ENCODE results near the gene FAP.

Gene FAP

DNA sequence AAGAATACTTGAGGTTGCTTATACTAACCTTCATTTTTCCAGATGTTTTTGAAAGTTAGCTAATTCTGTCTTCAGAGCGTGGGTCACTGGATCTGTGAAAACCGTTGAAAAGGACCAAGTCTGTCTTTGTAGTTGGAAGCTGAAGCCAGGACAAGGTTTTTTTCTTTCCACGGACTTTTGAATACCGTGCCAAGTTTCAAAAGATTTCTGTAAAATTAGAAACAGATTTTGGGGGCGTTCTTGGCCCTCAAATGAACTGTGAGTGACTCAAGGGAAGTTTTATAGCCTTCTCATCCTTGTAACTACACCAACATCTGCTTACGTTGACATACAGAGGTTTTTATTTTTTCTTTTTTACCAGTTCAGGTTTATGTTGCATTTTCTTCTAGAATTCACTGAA is at the start of gene FAP:
FAP (minus strand) TSS at position 152 of the 400 bp plus-strand sequence; CDS start at position 34, 118 bp downstream.
- Mint-ChIP-seq H3K27me3 (peaks cover 16% of the 10 kb centered on the region), H3K9me3 (no peaks in the 10 kb centered on the region), H3K36me3 (no peaks in the 10 kb centered on the region), H3K27ac (no peak within 1 kb of the TSS), H3K4me3 (no peak within 1 kb of the TSS), H3K4me1 (no peaks in the 10 kb centered on the region)

DNA sequence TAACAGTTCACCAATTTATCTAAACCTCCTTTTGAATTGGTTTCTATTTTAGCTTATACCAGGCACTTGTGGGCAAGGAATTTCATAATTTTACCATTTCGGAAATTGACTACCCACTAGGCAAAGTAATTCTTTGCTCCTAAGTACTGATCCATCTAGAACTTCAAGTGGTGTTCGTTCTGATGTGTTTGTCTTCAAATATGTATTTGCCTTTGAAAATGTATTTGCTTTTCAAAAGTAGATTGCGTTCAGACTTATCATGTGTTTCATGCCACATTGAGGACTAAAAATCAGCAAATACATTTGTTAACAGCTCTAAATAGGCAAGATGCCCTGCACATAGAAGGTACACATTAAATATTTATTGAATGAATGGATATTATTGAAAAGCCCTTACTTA is 48.5 kb upstream of the FAP start:
- no peaks in the 10 kb centered on the region for H3K27me3 Mint-ChIP-seq
- H3K9me3 Mint-ChIP-seq = no peaks in the 10 kb centered on the region
- H3K4me3 Mint-ChIP-seq = no peak overlapping the region
- peaks cover 7% of the 10 kb centered on the region for H3K36me3 Mint-ChIP-seq
- H3K27ac Mint-ChIP-seq = no peak overlapping the region
- H3K4me1 Mint-ChIP-seq = no peaks in the 10 kb centered on the region

DNA sequence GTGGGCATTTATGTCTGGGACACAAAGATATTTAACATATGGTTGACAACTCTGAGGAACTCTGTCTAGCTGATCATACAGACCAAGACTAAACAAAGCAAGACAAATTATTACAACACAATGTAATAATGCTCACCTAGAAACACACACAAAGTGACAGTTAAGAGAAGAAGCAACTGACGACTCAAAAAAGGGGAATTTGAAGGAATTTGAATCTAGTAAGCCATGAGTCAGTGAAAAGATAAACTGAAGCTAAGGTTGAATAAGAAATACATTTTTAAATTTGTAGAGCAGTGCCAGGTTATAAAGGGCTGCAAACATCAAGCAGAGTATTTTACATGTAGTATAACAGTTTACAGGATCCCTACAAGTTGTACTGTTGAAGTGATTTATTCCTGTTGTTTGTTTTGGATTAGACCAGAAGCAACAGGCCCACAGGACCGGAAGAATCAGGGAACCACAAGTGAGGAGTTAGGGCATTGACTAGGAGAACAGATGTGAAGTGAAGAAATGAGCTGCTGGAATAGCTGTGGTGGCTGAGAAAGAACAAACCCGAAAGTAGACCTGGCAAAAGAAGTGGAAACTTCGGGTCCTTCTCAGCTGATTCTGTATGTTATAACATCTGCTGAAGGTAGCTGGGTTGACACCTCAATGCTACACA is 39.6 kb upstream of the FAP start:
- Mint-ChIP-seq H3K4me1 (no peaks in the 10 kb centered on the region), H3K27ac (no peak overlapping the region), H3K4me3 (no peak overlapping the region), H3K9me3 (no peaks in the 10 kb centered on the region), H3K27me3 (no peaks in the 10 kb centered on the region), H3K36me3 (peaks cover 18% of the 10 kb centered on the region)

DNA sequence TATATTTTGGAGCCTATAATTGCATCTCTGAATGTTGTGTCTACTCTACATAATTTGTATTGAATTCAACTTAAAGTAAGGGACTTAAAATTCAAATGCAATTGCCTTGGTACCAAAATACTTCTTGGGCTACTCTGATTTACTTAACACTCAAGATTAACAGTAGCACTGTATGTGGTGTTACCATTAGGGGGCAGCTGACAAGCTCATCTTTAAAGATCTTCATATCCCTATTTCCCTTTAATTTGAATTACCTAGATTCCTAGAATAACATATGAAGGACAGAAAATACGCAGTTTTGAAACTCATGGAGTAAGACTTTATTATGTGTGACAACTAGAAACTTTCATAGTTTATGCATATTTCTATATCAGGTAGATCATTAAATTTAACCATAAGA is 37.4 kb upstream of the FAP start:
- Mint-ChIP-seq H3K4me1 (no peaks in the 10 kb centered on the region), H3K36me3 (peaks cover 21% of the 10 kb centered on the region), H3K27ac (no peak overlapping the region), H3K27me3 (no peaks in the 10 kb centered on the region), H3K9me3 (no peaks in the 10 kb centered on the region), H3K4me3 (no peak overlapping the region)

- no peak overlapping the region for H3K27ac Mint-ChIP-seq
- H3K9me3 Mint-ChIP-seq = no peaks in the 10 kb centered on the region
- no peaks in the 10 kb centered on the region for H3K27me3 Mint-ChIP-seq
- no peaks in the 10 kb centered on the region for H3K4me1 Mint-ChIP-seq
- no peak overlapping the region for H3K4me3 Mint-ChIP-seq
- H3K36me3 Mint-ChIP-seq = peaks cover 27% of the 10 kb centered on the region
Measured at GRCh38 chr2:162277381-162277780, 34.1 kb upstream of the FAP start.

GRCh38 chr2:162267996-162268395 is 24.8 kb upstream of the FAP start:
- H3K36me3 Mint-ChIP-seq = peaks cover 26% of the 10 kb centered on the region
- no peak overlapping the region for H3K4me3 Mint-ChIP-seq
- no peaks in the 10 kb centered on the region for H3K27me3 Mint-ChIP-seq
- no peak overlapping the region for H3K27ac Mint-ChIP-seq
- H3K9me3 Mint-ChIP-seq = no peaks in the 10 kb centered on the region
- no peaks in the 10 kb centered on the region for H3K4me1 Mint-ChIP-seq

- Mint-ChIP-seq H3K4me1 (no peaks in the 10 kb centered on the region), H3K27me3 (no peaks in the 10 kb centered on the region), H3K27ac (no peak overlapping the region), H3K4me3 (no peak overlapping the region), H3K9me3 (no peaks in the 10 kb centered on the region), H3K36me3 (peaks cover 26% of the 10 kb centered on the region)
Measured at GRCh38 chr2:162267496-162267895, 24.3 kb upstream of the FAP start.

GRCh38 chr2:162266460-162266760 is 23.2 kb upstream of the FAP start:
- H3K4me1 Mint-ChIP-seq = peaks cover 7% of the 10 kb centered on the region
- no peak overlapping the region for H3K4me3 Mint-ChIP-seq
- no peaks in the 10 kb centered on the region for H3K9me3 Mint-ChIP-seq
- no peak overlapping the region for H3K27ac Mint-ChIP-seq
- H3K27me3 Mint-ChIP-seq = no peaks in the 10 kb centered on the region
- peaks cover 18% of the 10 kb centered on the region for H3K36me3 Mint-ChIP-seq

GRCh38 chr2:162265666-162266459 is 22.6 kb upstream of the FAP start:
- H3K4me1 Mint-ChIP-seq = peaks cover 13% of the 10 kb centered on the region
- no peak overlapping the region for H3K27ac Mint-ChIP-seq
- no peak overlapping the region for H3K4me3 Mint-ChIP-seq
- H3K9me3 Mint-ChIP-seq = no peaks in the 10 kb centered on the region
- no peaks in the 10 kb centered on the region for H3K27me3 Mint-ChIP-seq
- H3K36me3 Mint-ChIP-seq = peaks cover 15% of the 10 kb centered on the region

DNA sequence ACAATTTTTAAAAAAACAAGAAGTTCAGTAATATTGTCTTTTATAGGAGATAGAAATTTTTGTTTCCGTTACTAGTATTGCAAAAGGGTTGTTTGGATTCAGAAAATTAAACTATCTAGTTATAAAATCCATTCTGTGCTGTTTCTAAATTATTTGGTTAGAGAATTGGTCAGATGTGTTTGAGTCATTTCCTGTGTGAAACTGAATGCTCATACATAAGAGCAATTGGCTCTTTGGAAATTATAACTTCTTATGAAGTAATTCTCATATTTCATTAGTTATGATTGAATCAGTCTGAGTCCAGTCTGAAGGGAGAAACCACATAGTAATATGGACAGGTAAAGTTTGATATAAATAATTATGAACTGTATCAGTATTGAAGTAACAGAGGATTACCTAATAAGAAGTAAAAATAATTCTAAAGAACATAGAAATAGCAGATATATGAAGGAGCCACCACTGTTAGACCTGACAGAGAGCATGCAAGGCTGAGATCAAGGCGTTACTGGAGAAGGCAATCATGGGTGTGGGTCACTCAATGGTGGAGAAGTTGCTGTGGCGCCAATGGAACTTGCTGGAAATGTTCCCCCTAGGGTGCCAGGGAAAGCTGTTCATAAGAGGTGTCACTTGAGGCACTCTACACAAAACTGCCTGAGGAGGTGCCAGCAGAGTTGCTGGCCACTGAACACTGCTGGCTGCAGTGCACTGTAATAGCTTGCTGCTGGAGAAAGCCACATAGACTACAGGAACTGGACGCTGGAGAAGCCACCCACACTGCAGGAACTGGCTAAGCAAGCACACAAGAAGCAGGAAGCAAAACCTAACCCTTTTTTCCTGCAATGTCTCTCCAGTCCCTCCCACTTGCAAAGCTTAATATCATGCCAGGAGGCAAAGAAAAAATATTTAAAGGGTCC is 18.0 kb upstream of the FAP start:
- H3K9me3 Mint-ChIP-seq = no peaks in the 10 kb centered on the region
- no peak overlapping the region for H3K27ac Mint-ChIP-seq
- peaks cover 13% of the 10 kb centered on the region for H3K4me1 Mint-ChIP-seq
- no peak overlapping the region for H3K4me3 Mint-ChIP-seq
- peaks cover 4% of the 10 kb centered on the region for H3K27me3 Mint-ChIP-seq
- peaks cover 4% of the 10 kb centered on the region for H3K36me3 Mint-ChIP-seq

- peaks cover 6% of the 10 kb centered on the region for H3K27me3 Mint-ChIP-seq
- no peak overlapping the region for H3K4me3 Mint-ChIP-seq
- H3K4me1 Mint-ChIP-seq = peaks cover 13% of the 10 kb centered on the region
- H3K9me3 Mint-ChIP-seq = no peaks in the 10 kb centered on the region
- H3K27ac Mint-ChIP-seq = no peak overlapping the region
- H3K36me3 Mint-ChIP-seq = peaks cover 1% of the 10 kb centered on the region
Measured at GRCh38 chr2:162258686-162259085, 15.4 kb upstream of the FAP start.

- no peaks in the 10 kb centered on the region for H3K9me3 Mint-ChIP-seq
- H3K4me3 Mint-ChIP-seq = no peak overlapping the region
- H3K36me3 Mint-ChIP-seq = peaks cover 1% of the 10 kb centered on the region
- H3K27ac Mint-ChIP-seq = no peak overlapping the region
- peaks cover 13% of the 10 kb centered on the region for H3K4me1 Mint-ChIP-seq
- peaks cover 6% of the 10 kb centered on the region for H3K27me3 Mint-ChIP-seq
Measured at GRCh38 chr2:162258169-162258568, 14.9 kb upstream of the FAP start.

- H3K27ac Mint-ChIP-seq = no peak overlapping the region
- no peaks in the 10 kb centered on the region for H3K36me3 Mint-ChIP-seq
- H3K4me1 Mint-ChIP-seq = peaks cover 13% of the 10 kb centered on the region
- H3K27me3 Mint-ChIP-seq = peaks cover 6% of the 10 kb centered on the region
- H3K4me3 Mint-ChIP-seq = no peak overlapping the region
- H3K9me3 Mint-ChIP-seq = no peaks in the 10 kb centered on the region
Measured at GRCh38 chr2:162257425-162257824, 14.2 kb upstream of the FAP start.

DNA sequence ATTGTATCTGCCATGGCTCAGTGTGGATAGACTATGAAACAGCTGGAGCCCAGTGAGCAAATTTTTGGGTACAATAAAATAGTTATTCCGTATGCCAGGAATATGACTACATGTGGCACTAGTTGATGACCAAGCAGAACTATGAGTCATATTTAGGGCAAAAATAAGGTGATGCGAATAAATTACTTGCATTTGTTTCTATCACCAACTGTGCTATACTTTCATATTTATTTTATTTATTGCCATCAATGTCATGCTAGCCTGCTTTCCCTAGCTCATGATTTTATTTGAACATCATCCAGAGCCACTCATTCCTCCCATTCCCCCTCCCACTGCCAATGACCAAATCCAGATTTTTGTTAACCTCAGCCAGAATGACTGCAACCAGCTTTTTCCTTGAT is 13.3 kb upstream of the FAP start:
- H3K27ac Mint-ChIP-seq = no peak overlapping the region
- H3K4me3 Mint-ChIP-seq = no peak overlapping the region
- no peaks in the 10 kb centered on the region for H3K36me3 Mint-ChIP-seq
- H3K27me3 Mint-ChIP-seq = peaks cover 6% of the 10 kb centered on the region
- no peaks in the 10 kb centered on the region for H3K9me3 Mint-ChIP-seq
- H3K4me1 Mint-ChIP-seq = peaks cover 7% of the 10 kb centered on the region

DNA sequence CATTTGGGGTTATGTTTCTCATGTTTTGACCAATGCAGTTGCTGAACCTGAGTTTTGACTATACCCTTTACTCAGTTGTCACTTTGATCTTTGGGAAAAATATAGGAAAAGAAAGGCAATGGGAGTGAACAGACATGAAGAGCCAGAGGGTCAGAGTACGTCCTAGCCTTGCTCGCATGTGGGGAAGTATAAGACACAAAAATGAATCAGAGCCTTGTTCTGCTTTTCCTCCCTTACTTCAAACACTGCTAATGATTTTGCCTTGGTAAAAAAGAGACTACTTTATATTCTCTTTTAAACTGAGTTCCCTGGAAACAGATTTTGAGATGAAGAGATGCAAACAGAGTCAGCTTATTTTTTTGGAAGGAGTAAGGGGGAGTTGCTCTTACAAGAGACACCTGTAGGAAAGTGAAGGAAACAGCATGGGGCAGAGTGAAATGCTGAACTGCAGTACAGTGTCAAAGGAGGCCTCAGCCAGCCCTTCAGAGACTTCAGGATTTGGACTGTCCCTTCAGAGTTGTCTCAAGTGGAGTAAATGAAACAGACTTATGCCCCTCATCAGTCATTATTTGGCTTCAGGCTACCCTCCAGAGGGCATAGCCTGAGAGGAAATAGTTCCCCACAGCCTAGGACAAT is 11.1 kb upstream of the FAP start:
- H3K9me3 Mint-ChIP-seq = peaks cover 4% of the 10 kb centered on the region
- H3K27me3 Mint-ChIP-seq = peaks cover 6% of the 10 kb centered on the region
- no peak overlapping the region for H3K27ac Mint-ChIP-seq
- H3K36me3 Mint-ChIP-seq = peaks cover 3% of the 10 kb centered on the region
- H3K4me3 Mint-ChIP-seq = no peak overlapping the region
- H3K4me1 Mint-ChIP-seq = no peaks in the 10 kb centered on the region

Measured in activated naive CD4-positive, alpha-beta T cell treated with anti-CD3 and anti-CD28 coated beads, Interleukin-2, amount 50 U/mL, for 24 hours (primary cell).